ENCODE measurements around the gene PLA2G4A.

PLA2G4A gene

DNA sequence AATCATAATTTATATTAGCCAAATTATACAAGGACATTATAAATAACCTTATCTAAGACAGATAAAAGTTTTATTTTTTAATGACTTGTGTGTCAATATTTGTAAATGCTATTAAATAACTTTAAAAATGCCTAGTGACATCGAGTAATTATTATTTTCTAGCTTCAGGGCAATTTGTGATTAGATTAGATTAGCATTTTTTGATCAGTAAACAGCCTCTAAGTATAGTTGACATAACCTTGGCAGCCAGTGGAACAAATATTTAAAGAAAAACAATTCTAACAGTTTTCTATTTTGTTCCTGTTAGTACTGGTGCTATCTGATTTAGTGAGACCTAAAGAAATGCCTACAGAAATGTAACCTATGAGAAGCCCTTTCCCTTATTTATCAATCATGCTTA lies 169.1 kb downstream of the PLA2G4A start:
- H3K27ac ChIP-seq (replicated peaks): no peak overlapping the region
- H3K27me3 ChIP-seq (ENCODE audit: insufficient read depth, poor library complexity, severe bottlenecking): no peaks in the 10 kb centered on the region
- H3K4me3 ChIP-seq (replicated peaks; ENCODE audit: insufficient read depth, low read length): no peak overlapping the region
- no peak for DNase-seq (ENCODE audit: low read depth in 1 of 2, low spot score in 1 of 2)
- no peak for TF ChIP-seq SPI1 (IDR thresholded peaks at IDR 0.05; ENCODE audit: borderline replicate concordance, low read depth)
- TF ChIP-seq, protein P1, sequence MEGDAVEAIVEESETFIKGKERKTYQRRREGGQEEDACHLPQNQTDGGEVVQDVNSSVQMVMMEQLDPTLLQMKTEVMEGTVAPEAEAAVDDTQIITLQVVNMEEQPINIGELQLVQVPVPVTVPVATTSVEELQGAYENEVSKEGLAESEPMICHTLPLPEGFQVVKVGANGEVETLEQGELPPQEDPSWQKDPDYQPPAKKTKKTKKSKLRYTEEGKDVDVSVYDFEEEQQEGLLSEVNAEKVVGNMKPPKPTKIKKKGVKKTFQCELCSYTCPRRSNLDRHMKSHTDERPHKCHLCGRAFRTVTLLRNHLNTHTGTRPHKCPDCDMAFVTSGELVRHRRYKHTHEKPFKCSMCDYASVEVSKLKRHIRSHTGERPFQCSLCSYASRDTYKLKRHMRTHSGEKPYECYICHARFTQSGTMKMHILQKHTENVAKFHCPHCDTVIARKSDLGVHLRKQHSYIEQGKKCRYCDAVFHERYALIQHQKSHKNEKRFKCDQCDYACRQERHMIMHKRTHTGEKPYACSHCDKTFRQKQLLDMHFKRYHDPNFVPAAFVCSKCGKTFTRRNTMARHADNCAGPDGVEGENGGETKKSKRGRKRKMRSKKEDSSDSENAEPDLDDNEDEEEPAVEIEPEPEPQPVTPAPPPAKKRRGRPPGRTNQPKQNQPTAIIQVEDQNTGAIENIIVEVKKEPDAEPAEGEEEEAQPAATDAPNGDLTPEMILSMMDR (IDR thresholded peaks at IDR 0.05; ENCODE audit: insufficient read depth, low read length): no peak

DNA sequence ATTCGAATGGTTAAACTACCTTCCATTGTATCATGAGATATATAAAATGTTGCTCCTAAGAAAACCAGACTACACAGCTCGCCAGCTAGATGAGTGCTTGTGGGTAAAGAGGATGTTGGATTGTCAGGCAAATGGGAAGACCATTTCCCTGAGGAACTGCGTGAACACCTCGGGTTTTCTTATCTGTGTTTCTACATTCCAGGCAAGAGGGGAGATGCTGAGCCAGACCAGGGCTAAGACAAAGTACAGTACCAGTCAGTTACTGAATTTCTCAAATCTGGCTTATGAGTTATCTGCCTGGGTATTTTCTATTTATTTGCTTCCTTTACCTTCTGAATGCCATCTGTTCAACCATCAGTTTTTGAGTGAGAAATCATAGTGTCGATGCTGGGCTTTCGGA lies 170.8 kb downstream of the PLA2G4A start:
- H3K27ac ChIP-seq (replicated peaks): no peak overlapping the region
- H3K27me3 ChIP-seq (ENCODE audit: insufficient read depth, poor library complexity, severe bottlenecking): no peaks in the 10 kb centered on the region
- H3K4me3 ChIP-seq (replicated peaks; ENCODE audit: insufficient read depth, low read length): no peak overlapping the region
- no peak for TF ChIP-seq SPI1 (IDR thresholded peaks at IDR 0.05; ENCODE audit: borderline replicate concordance, low read depth)
- no peak for TF ChIP-seq GABPA (IDR thresholded peaks at IDR 0.05; ENCODE audit: low read depth)
- TF ChIP-seq, protein P1 (IDR thresholded peaks at IDR 0.05; ENCODE audit: insufficient read depth, low read length): no peak
- TF ChIP-seq, protein P2, sequence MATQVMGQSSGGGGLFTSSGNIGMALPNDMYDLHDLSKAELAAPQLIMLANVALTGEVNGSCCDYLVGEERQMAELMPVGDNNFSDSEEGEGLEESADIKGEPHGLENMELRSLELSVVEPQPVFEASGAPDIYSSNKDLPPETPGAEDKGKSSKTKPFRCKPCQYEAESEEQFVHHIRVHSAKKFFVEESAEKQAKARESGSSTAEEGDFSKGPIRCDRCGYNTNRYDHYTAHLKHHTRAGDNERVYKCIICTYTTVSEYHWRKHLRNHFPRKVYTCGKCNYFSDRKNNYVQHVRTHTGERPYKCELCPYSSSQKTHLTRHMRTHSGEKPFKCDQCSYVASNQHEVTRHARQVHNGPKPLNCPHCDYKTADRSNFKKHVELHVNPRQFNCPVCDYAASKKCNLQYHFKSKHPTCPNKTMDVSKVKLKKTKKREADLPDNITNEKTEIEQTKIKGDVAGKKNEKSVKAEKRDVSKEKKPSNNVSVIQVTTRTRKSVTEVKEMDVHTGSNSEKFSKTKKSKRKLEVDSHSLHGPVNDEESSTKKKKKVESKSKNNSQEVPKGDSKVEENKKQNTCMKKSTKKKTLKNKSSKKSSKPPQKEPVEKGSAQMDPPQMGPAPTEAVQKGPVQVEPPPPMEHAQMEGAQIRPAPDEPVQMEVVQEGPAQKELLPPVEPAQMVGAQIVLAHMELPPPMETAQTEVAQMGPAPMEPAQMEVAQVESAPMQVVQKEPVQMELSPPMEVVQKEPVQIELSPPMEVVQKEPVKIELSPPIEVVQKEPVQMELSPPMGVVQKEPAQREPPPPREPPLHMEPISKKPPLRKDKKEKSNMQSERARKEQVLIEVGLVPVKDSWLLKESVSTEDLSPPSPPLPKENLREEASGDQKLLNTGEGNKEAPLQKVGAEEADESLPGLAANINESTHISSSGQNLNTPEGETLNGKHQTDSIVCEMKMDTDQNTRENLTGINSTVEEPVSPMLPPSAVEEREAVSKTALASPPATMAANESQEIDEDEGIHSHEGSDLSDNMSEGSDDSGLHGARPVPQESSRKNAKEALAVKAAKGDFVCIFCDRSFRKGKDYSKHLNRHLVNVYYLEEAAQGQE (IDR thresholded peaks at IDR 0.05; ENCODE audit: insufficient replicate concordance, low read depth): no peak
- no peak for TF ChIP-seq POLR2AphosphoS5 (IDR thresholded peaks at IDR 0.05; ENCODE audit: low read depth)
- no peak for DNase-seq (ENCODE audit: low read depth in 1 of 2, low spot score in 1 of 2)

DNA sequence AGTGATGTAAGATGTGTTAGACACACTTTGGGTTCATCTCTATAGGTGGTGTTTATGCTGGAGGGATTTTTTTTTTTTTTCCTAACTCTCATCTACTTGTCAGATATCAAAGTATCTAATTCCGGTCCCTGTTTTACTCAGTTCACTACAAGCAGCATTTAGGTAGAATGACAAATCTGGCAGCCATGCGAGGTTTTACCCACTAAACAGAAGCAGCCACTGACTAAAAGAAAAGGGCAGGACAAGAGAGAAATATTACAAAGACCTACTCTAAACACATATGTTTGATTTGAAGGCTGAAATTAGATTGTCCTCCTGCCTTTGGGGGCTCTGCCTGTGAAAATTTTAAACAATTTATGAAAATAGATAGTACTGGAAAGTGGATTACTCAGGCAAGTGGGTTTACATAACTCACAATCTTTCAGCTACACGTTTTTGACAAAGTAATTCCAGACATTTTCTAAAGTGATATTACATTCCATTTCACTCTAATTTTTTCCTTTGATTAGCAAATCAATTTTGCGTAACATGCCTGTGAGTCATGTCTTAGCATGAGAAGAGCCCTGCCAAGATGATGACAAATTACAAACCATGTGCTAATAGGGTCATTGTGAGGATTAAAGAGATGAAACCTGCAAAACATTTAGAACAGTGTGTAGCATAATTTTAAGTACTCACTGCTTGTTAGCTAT lies 172.6 kb downstream of the PLA2G4A start:
- H3K27me3 ChIP-seq (ENCODE audit: insufficient read depth, poor library complexity, severe bottlenecking): no peaks in the 10 kb centered on the region
- peak; percentile 22 to 53 for DNase-seq (ENCODE audit: low read depth in 1 of 2, low spot score in 1 of 2)
- H3K4me3 ChIP-seq (replicated peaks; ENCODE audit: insufficient read depth, low read length): no peak overlapping the region
- H3K27ac ChIP-seq (replicated peaks): no peak overlapping the region
- TF ChIP-seq, protein P1 (IDR thresholded peaks at IDR 0.05; ENCODE audit: insufficient read depth, low read length): no peak
- no peak for TF ChIP-seq GABPA (IDR thresholded peaks at IDR 0.05; ENCODE audit: low read depth)
- TF ChIP-seq, protein P2 (IDR thresholded peaks at IDR 0.05; ENCODE audit: insufficient replicate concordance, low read depth): no peak
- TF ChIP-seq SPI1 (IDR thresholded peaks at IDR 0.05; ENCODE audit: borderline replicate concordance, low read depth): no peak
- no peak for TF ChIP-seq POLR2AphosphoS5 (IDR thresholded peaks at IDR 0.05; ENCODE audit: low read depth)

DNA sequence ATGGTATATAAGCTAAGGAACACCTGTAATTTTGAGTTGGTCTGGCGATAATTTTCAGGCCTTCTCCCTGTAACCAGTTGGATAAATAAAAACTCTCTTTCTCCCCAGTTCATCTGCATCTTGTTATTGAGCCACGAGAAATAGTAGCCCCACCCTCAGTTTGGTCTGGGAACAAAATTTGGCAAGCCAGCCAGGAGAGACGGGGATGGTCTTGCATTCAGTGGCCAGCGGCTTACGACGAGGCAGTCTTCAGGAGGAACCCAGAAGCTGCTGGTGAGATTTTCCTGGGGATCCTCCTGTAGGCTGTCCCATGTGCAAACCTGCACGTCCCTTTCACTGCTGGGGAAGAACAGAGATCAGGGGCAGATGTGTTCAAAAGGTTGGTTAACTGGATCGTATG lies 174.6 kb downstream of the PLA2G4A start:
- DNase-seq (ENCODE audit: low read depth in 1 of 2, low spot score in 1 of 2): no peak
- Histone ChIP-seq H3K4me3 (replicated peaks; ENCODE audit: insufficient read depth, low read length) (no peak overlapping the region), H3K27me3 (ENCODE audit: insufficient read depth, poor library complexity, severe bottlenecking) (no peaks in the 10 kb centered on the region), H3K27ac (replicated peaks) (no peak overlapping the region)
- TF ChIP-seq, protein P1 (IDR thresholded peaks at IDR 0.05; ENCODE audit: insufficient read depth, low read length): no peak
- no peak for TF ChIP-seq GABPA (IDR thresholded peaks at IDR 0.05; ENCODE audit: low read depth)
- TF ChIP-seq POLR2AphosphoS5 (IDR thresholded peaks at IDR 0.05; ENCODE audit: low read depth): no peak
- TF ChIP-seq SPI1 (IDR thresholded peaks at IDR 0.05; ENCODE audit: borderline replicate concordance, low read depth): no peak
- TF ChIP-seq, protein P2 (IDR thresholded peaks at IDR 0.05; ENCODE audit: insufficient replicate concordance, low read depth): no peak
